Measurements from ENCODE around the gene PUSL1. TPM values are rescaled to one million over a fixed set of nuclear protein-coding genes. Genes with fewer than 3 reads are reported as not detected.

PUSL1 gene
- total RNA-seq, 4 donors from 2014 or later, result 20.0 to 52.5 (median 33.2) TPM

- intact Hi-C loops (cut with DNase I), result no loop called here
- Histone ChIP-seq H3K36me3 (peaks cover 25 to 76% (median 51%) of the 10 kb centered on the region in 3 donors), H3K27ac (no peak overlapping the region), H3K27me3 (no peaks in the 10 kb centered on the region), H3K9me3 (no peaks in the 10 kb centered on the region), H3K4me1 (peaks cover 3 to 40% (median 8%) of the 10 kb centered on the region in 3 donors), H3K4me3 (no peak overlapping the region)
- TF ChIP-seq CTCF (IDR thresholded peaks at IDR 0.05), result no peak
- no peak for TF ChIP-seq POLR2A (IDR thresholded peaks at IDR 0.05)
- 100% methylated on average over 2 of the region's 36 CpGs; no CpG with 5 or more reads in 1 of the 2 donors for WGBS, 2 donors
- no peak for DNase-seq
Measured at GRCh38 chr1:1338278-1338677, 29.9 kb downstream of the PUSL1 start.

GRCh38 chr1:1340185-1340584, 31.8 kb downstream of the PUSL1 start:
- 88 to 97% methylated on average over 6 to 8 of the region's 23 CpGs for WGBS, 2 donors
- Histone ChIP-seq H3K27ac (no peak overlapping the region), H3K27me3 (no peaks in the 10 kb centered on the region), H3K36me3 (peaks cover 25 to 74% (median 51%) of the 10 kb centered on the region in 3 donors), H3K4me1 (peaks cover 8 to 41% (median 15%) of the 10 kb centered on the region in 3 donors), H3K4me3 (no peak overlapping the region), H3K9me3 (no peaks in the 10 kb centered on the region)
- DNase-seq, result no peak
- intact Hi-C loops (cut with DNase I), result no loop called here
- TF ChIP-seq CTCF (IDR thresholded peaks at IDR 0.05), result no peak
- TF ChIP-seq POLR2A (IDR thresholded peaks at IDR 0.05), result no peak

DNA sequence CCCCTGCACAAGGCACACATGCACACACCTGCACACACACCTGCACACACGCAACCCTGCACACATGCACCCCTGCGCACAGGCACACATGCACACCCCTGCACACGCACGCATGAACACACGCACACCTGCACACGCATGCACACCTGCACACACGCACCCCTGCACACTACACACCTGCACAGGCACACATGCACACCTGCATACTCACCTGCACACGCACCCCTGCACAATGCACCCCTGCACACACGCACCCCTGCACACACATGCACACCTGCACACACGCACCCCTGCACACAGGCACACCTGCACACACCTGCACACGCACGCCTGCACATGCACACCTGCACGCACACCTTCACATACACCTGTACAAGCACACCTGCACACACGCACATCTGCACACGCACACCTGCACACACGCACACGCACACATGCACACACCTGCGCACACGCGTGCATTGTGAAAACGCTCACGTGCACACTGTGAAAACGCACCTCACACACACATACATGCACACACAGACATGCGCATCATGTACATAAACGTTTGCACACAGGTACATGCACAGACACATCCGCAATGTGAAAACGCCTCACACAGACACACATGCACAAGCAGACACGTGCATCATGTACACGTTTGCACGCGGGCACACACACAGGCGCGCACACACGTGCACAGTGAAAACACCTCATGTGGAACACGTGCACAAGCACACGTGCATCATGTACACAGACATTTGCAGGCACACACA, 32.6 kb downstream of the PUSL1 start:
- Histone ChIP-seq H3K4me1 (peaks cover 16 to 49% (median 23%) of the 10 kb centered on the region in 3 donors), H3K27ac (no peak overlapping the region), H3K36me3 (peaks cover 25 to 66% (median 49%) of the 10 kb centered on the region in 3 donors), H3K4me3 (no peak overlapping the region), H3K9me3 (no peaks in the 10 kb centered on the region), H3K27me3 (no peaks in the 10 kb centered on the region)
- TF ChIP-seq CTCF (IDR thresholded peaks at IDR 0.05) (no peak), POLR2A (IDR thresholded peaks at IDR 0.05) (no peak)
- no peak for DNase-seq
- WGBS, 2 donors, result 90 to 91% methylated on average over 35 to 36 of the region's 36 CpGs
- intact Hi-C loops (cut with DNase I), result no loop called here

GRCh38 chr1:1341549-1342021, 33.2 kb downstream of the PUSL1 start:
- Histone ChIP-seq H3K4me1 (peaks cover 22 to 55% (median 29%) of the 10 kb centered on the region in 3 donors), H3K9me3 (no peaks in the 10 kb centered on the region), H3K27me3 (no peaks in the 10 kb centered on the region), H3K27ac (no peak overlapping the region), H3K36me3 (peaks cover 22 to 60% (median 43%) of the 10 kb centered on the region in 3 donors), H3K4me3 (no peak overlapping the region)
- WGBS, 2 donors, result 69 to 100% methylated on average over 2 to 3 of the region's 17 CpGs
- TF ChIP-seq CTCF (IDR thresholded peaks at IDR 0.05) (no peak), POLR2A (IDR thresholded peaks at IDR 0.05) (no peak)
- intact Hi-C loops (cut with DNase I), result no loop called here
- no peak for DNase-seq

GRCh38 chr1:1342061-1342562, 33.7 kb downstream of the PUSL1 start:
- whole genome bisulfite sequencing, 2 donors, result 60% methylated on average over 1 of the region's 28 CpGs; no CpG with 5 or more reads in 1 of the 2 donors
- H3K36me3 ChIP-seq, result peaks cover 19 to 55% (median 39%) of the 10 kb centered on the region in 3 donors
- no peak overlapping the region for H3K27ac ChIP-seq
- H3K4me3 ChIP-seq, result no peak overlapping the region
- no peaks in the 10 kb centered on the region for H3K9me3 ChIP-seq
- no peak for TF ChIP-seq CTCF (IDR thresholded peaks at IDR 0.05)
- TF ChIP-seq POLR2A (IDR thresholded peaks at IDR 0.05), result no peak
- intact Hi-C loops (cut with DNase I), result no loop called here
- DNase-seq, result no peak
- H3K4me1 ChIP-seq, result peaks cover 27 to 60% (median 34%) of the 10 kb centered on the region in 3 donors
- no peaks in the 10 kb centered on the region for H3K27me3 ChIP-seq
